ENCODE results near the gene AGPAT2.

AGPAT2 gene

GRCh38 chr9:136728080-136728547, 40.9 kb upstream of the AGPAT2 start (continued):
- TF ChIP-seq ZNF585B (tag by site-specific recombination; IDR thresholded peaks at IDR 0.05) (no peak), ZNF404 (tag by site-specific recombination; IDR thresholded peaks at IDR 0.05) (no peak), ZNF670 (tag by site-specific recombination; IDR thresholded peaks at IDR 0.05; ENCODE audit: low read depth) (no peak), ZNF26 (tag by site-specific recombination; IDR thresholded peaks at IDR 0.05) (no peak), ZBTB26 (tag by site-specific recombination; optimal IDR thresholded peaks at IDR 0.05) (peak; percentile 76), ZNF529 (tag by site-specific recombination; IDR thresholded peaks at IDR 0.05; ENCODE audit: insufficient replicate concordance) (no peak), SP7 (tag by site-specific recombination; IDR thresholded peaks at IDR 0.05) (peak; percentile 86), ZNF580 (tag by site-specific recombination; IDR thresholded peaks at IDR 0.05) (peak; percentile 72; the same call in 1 of the 2 replicates), ZNF521 (tag by site-specific recombination; IDR thresholded peaks at IDR 0.05) (no peak), HOXC10 (CRISPR knock-in tag; IDR thresholded peaks at IDR 0.05) (0 out of 2 replicates have a peak, but pooled peaks have one; percentile 82), ZNF792 (tag by site-specific recombination; IDR thresholded peaks at IDR 0.05) (no peak), KLF8 (tag by site-specific recombination; IDR thresholded peaks at IDR 0.05) (peak; percentile 97), ZBTB6 (tag by site-specific recombination; IDR thresholded peaks at IDR 0.05) (peak; percentile 71; the same call in 1 of the 2 replicates), ZFP69B (tag by site-specific recombination; IDR thresholded peaks at IDR 0.05) (peak; percentile 40; the same call in 1 of the 2 replicates), ZBTB21 (tag by site-specific recombination; IDR thresholded peaks at IDR 0.05) (no peak), ZNF561 (tag by site-specific recombination; IDR thresholded peaks at IDR 0.05; ENCODE audit: borderline replicate concordance) (peak; percentile 90; the same call in 1 of the 2 replicates), ZNF214 (tag by site-specific recombination; IDR thresholded peaks at IDR 0.05; ENCODE audit: borderline replicate concordance) (no peak), ATF2 (tag by site-specific recombination; IDR thresholded peaks at IDR 0.05; ENCODE audit: low read depth) (no peak), GLIS2 (tag by site-specific recombination; IDR thresholded peaks at IDR 0.05) (peak; percentile 86), ZBTB48 (tag by site-specific recombination; IDR thresholded peaks at IDR 0.05) (no peak), AEBP2 (tag by site-specific recombination; IDR thresholded peaks at IDR 0.05; ENCODE audit: borderline replicate concordance) (no peak), ZNF341 (tag by site-specific recombination; IDR thresholded peaks at IDR 0.05; ENCODE audit: low read depth) (no peak; the same call in 1 of the 2 replicates), ZNF610 (tag by site-specific recombination; IDR thresholded peaks at IDR 0.05; ENCODE audit: borderline replicate concordance) (peak; percentile 61; the same call in 1 of the 2 replicates), ZNF707 (tag by site-specific recombination; IDR thresholded peaks at IDR 0.05) (no peak), KLF10 (tag by site-specific recombination; IDR thresholded peaks at IDR 0.05) (peak; percentile 90), KLF1 (tag by site-specific recombination; IDR thresholded peaks at IDR 0.05) (peak; percentile 97), ELK4 (IDR thresholded peaks at IDR 0.05; ENCODE audit: borderline replicate concordance, low read depth, low read length) (no peak), ZNF202 (tag by site-specific recombination; IDR thresholded peaks at IDR 0.05; ENCODE audit: borderline replicate concordance) (no peak), SALL2 (tag by site-specific recombination; IDR thresholded peaks at IDR 0.05; ENCODE audit: borderline replicate concordance) (no peak), ZNF132 (tag by site-specific recombination; IDR thresholded peaks at IDR 0.05; ENCODE audit: borderline replicate concordance) (no peak), HOXD13 (CRISPR knock-in tag; IDR thresholded peaks at IDR 0.05; ENCODE audit: borderline replicate concordance) (no peak), ZNF433 (tag by site-specific recombination; IDR thresholded peaks at IDR 0.05; ENCODE audit: low read depth) (no peak)
